Activated CD8-positive, alpha-beta memory T cell treated with anti-CD3 and anti-CD28 coated beads for 36 hours (primary cell): Measurements from ENCODE around the gene KCNQ1. TPM values are rescaled to one million over a fixed set of nuclear protein-coding genes. Genes with fewer than 3 reads are reported as not detected.

Experiments
- CTCF ChIA-PET: fragments of 350-600 bp; sonication (Branson Sonifier 250); formaldehyde crosslinking; loops from one replicate; lab custom pipeline; 2021; ENCODE audit warnings: antibody characterized with exemption; lab: Charles Lee
- POLR2A ChIA-PET: fragments of 350-600 bp; sonication (Branson Sonifier 250); formaldehyde crosslinking; loops from one replicate; lab custom pipeline; 2021; ENCODE audit warnings: antibody characterized with exemption; lab: Charles Lee
- total RNA-seq, 2 experiments: library from RNA; stranded (reverse); gene quantifications; one replicate each; pipeline ENCODE4 v1.2.3, GENCODE V29; 2021

KCNQ1 gene
- total RNA-seq, 2 experiments from 2014 or later: 3.1 to 3.9 TPM

DNA sequence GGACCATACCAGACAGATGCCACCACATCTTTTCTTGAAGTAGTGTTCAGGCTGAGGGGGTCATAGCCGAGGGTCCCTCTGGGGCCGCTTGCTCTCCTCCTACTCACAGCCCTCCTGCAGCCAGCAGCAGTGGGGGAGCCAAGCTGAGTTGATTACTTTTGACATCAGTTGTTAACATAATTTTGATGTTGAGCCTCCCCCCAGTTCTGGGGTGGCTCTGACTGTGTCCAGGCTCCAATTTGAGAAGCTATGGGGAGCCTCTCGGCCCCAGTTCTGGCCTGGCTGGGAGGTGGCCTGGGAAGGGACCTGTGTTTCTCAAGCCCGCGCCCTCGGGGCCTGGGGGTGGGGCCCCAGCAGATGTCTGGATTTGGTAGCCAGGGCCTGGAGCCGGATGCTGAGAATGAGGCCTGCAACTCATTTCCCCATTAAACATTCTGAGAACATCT, 207.0 kb downstream of the KCNQ1 start:
- CTCF ChIA-PET: no interaction called here
- POLR2A ChIA-PET: no interaction called here

DNA sequence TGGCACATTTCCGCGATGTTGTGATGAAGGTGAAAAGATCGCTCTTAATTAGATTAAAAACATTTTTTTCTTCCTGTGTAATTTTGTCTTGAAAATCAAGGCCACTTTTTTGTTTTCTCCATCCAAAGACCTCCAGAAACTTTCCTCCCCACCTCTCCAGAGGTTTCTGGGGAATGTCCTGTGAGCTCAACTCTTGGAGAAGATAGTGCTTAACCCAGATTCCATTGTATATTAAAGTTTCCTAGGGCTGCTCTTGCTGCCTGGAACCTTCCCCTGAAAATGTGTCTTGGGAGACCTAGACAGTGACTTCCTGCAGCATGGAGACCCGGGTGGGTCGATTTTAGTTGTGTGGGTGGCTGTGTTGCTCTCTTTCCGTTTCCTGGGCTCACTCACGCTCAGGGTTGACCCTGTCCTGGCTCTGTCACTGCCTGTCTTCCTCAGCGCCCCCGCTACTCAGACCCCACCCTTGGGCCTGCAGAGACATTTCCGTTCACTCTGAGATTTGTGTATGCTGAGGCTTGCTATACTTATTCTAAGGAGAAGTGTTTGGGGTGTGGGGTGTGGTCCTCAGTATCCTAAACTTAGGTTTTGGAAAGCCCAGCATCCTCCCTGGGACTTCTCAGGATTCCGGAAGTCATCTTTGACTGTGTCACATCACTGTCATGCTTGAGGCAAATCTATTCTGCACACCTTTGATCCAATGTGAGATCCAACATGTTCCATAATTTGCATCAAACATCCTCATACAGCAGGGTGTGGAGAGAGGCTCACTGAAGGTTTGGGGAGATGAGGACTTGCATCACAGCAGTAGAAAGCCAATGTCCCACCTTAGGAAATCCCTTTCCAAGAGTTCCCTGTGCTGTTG, 207.8 kb downstream of the KCNQ1 start:
- ChIA-PET CTCF (no interaction called here), POLR2A (no interaction called here)

DNA sequence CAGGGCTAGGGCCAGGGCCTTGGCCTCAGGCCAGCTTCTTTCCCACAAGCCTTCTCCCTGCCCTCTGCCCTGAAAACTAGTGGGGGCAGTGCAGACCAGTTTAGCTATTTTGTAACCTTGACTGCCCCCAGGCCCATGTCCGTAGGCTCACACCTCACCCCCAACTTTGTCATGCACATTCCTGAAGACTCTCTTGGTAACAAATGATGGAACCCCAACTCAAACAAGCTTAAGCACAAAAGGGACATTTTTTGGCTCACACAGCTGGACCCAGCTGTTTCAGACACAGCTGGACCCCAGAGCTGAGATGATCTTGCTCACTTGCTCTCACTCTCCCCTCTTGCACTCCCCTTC, 208.4 kb downstream of the KCNQ1 start:
- CTCF ChIA-PET: no interaction called here

DNA sequence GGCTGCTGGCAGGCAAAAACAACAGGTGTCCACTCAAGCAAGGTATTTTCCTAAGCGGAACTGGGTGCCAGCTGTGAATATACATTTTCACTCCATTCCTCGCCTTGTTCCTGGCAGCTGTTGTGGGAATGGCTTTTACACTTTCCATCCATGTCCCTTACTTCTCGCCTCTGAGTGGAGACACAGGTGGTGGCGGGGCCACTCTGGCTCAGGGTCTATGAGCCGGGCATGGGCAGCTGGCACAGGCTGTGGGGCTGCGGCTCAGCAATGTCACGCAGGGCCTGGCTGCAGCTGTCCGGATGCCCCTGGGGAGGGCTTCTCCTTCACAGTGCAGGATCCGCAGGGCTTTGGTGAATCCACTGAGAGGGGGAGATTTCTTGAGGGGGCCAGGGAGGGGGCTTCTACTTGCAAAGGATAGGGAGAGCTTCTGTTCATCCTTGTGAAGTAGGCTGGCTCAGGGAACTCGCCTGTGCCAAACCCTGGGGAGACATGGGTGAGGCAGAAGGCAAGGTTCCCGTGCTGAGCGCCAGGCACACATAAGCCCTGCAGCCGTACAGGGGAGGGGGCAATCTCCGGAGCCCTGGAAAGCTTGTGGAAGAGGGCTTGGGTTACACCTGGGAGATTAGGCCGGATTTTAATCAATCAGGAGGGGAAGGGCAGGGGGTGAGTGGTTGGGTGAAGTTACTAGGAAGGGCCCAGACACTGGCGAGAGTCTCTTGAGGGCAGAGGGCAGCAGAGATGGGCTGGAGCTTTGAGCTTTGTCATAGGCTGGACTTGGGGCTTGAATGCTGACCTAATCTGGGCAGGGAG, 209.3 kb downstream of the KCNQ1 start:
- ChIA-PET POLR2A (no interaction called here), CTCF (no interaction called here)

More for the DNA sequence above, 208.4 kb downstream of the KCNQ1 start:
- POLR2A ChIA-PET: no interaction called here

DNA sequence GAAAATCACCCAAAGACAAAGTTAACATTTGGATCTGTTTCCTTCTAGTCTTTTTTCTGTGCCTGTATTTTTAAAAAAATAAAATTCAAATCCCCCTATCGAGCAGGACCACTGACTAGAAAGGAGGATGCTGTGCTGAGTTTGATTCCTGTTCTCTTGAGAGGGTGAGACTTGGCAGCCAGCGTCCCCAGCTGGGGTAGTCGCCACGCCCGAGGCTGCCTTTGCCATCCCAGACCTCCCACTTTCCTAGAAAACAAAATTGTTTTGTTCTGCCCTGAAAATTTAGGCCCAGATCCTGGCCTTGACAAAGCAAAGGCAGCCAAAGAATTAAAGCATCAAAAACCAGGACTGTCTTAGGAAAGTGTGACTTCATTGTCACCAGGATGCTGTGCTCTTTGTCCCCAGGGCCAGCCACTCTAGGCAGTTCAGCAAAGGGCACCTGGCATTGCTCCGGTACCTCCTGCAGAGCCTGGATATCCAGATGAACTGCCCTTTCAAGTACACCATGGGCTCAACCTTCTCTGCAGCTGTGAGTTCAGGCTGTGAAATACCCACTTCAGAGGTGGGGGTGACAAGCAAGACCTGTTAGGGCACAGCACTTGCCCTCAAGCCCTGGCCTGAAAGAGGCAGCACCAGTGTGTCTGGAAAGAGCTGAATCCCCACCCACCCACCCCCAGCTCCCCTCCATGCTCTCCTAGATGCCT, 210.4 kb downstream of the KCNQ1 start:
- ChIA-PET POLR2A (no interaction called here), CTCF (interaction anchor here (0.5 kb wide), 1 partner anchor 30 kb away, joined by 5 read pairs; no protein-coding TSS in a partner anchor)

DNA sequence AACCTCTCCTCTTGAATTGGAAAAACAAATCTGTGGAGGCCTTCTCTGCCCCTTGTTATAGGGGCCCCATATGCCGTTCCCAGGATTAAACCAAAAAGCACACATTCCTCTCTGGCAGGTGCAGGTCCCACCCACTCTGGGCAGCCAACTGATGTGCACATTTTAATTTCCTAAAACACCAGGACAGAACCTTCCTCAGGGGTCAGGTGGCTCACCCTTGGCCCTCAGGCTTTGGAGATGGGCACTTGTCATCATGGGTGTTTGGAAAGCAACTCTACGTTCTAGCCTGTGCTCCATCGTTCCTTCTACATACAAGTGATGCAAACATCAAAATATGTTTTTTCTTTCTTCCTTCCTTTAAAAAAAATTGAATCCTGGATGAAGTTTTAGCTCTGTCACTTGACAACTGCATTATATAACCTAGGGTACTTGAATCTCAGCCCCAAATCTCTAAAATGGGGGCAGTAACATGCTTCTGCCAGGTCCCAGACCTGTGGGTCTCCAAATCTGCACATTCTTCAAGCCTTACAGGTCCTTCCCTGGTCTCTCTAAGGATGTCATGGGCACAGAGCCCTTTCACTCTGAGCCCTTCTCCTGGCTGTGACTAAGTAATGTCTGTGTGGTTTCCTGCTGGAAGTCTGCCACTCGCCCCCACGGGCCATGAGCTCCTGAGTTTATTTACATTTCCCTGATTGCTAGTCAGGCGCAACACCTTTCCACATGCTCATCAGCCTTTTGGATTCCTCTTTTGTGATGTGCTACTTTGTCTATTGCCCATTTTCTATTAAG, 211.2 kb downstream of the KCNQ1 start:
- ChIA-PET CTCF (interaction anchor here (0.5 kb wide), 1 partner anchor 31 kb away, joined by 5 read pairs; no protein-coding TSS in a partner anchor), POLR2A (no interaction called here)

DNA sequence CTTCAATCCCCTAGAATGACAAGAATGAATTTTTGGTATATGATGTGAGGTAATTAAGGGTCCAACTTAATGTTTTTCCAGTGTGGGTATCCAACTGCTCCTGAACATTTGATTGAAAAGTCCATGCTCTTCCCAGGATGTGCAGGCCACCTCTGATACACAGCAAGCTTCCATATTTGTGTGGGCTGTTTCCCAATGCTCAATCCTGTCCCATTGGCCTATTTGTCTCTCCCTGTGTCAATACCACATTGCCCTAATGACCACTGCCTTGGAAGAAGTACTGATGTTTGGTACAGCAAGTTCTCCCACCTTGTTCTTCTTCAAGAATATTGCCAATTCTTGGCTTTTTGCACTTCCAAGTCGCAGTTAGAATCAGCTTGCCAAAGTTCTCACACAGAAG, 212.1 kb downstream of the KCNQ1 start:
- CTCF ChIA-PET: no interaction called here
- POLR2A ChIA-PET: no interaction called here

DNA sequence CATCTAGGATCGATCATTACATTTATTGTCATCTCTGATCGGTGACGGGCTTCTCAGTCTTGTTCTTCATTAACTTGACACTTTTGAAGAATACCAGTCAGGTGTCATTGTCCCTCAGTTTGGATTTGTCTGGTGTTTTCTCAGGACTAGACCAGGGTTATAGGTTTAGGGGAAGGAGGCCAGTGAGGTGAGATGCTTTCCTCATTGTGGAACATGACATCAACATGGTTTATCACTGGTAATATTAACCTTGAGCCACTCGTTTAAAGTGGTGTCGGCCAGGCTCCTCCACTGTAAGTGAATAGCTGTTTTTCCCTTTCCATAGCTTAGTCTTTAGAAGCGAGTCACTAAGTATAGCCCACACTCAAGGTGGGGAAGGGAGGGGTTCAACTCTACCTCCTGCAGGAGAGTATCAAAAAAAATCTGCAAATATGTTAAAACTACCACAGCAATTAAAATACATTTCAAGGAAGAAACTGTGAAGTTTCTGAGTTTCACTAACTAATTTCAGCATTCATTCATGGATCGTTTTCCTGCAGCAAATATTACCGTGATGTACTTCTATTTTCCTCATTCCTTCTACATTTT, 213.0 kb downstream of the KCNQ1 start:
- CTCF ChIA-PET: no interaction called here
- POLR2A ChIA-PET: no interaction called here

DNA sequence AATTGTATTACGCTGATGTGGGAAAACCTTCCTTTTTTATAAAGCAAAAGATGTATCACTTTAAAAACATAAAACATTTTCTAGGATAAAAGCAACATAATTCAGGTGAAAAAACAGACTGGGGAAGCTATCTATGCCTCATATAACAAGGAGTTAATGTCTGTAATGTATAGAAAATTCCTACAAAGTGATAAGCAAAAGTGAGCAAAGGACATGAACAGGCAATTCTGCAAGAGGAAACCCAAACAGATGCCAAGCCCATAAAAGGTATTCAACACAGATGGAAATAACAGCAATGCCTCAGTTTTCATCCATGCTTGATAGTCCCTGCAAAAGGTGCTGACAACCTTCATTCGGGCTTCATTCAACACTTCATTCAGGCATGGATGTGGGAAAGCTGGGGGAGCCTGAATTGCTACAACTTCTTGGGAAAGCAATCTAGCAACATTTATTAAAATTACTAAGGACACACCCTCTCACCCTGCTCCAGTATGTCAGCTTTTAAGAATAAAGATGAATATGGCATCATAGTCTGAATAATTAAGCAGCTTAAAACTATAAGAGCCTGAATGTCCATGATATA, 215.6 kb downstream of the KCNQ1 start:
- CTCF ChIA-PET: no interaction called here
- POLR2A ChIA-PET: no interaction called here

DNA sequence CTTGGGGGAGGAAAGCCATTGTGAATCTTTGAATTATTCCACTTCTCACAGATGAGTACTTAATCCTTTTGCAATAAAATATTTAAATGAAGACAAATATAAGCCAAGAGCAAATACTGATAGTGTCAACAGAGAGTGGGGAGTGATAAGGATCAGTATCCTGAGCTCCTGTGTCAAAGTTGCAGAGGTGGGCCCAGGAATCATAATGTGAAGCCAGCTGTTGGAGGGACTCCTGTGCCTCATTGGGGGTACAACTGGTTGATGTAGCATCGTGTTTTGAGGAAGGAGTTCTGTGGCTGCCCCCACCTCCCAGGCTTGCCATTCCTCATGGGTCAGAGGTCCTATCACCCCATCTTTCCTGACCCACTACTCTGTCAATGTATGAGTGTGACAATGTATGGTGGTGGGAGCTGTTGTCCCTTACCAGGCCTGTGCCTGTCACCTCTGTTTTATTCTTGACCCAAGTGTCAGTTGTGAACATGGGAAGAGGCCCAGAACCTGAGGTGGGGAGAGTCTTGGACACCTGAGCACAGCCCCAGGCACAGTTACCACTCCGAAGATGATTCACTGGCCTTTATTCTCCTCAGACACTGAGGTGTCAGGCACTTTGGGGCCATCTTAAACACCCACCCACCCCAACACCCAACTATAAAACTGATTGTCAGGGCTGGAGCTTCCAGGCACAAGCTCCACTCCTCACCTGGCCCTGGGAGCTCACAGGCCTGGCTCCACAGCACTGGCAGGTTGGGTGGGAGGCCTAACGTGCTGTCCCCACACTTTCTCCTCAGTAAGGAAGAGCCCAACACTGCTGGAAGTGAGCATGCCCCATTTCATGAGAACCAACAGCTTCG, 216.6 kb downstream of the KCNQ1 start:
- ChIA-PET POLR2A (no interaction called here), CTCF (no interaction called here)

DNA sequence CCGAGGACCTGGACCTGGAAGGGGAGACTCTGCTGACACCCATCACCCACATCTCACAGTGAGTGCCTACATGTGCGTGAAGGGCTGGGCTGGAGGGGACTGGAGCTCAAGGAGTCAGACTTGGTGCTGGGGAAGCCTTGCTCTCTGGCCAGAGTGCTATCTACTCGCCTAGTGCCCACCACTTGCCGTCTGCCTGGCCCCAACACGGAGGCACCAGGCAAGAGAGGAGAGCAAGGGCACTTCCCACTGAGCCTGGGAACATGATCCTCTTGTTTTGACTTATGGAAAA, 217.2 kb downstream of the KCNQ1 start:
- ChIA-PET POLR2A (no interaction called here), CTCF (no interaction called here)

DNA sequence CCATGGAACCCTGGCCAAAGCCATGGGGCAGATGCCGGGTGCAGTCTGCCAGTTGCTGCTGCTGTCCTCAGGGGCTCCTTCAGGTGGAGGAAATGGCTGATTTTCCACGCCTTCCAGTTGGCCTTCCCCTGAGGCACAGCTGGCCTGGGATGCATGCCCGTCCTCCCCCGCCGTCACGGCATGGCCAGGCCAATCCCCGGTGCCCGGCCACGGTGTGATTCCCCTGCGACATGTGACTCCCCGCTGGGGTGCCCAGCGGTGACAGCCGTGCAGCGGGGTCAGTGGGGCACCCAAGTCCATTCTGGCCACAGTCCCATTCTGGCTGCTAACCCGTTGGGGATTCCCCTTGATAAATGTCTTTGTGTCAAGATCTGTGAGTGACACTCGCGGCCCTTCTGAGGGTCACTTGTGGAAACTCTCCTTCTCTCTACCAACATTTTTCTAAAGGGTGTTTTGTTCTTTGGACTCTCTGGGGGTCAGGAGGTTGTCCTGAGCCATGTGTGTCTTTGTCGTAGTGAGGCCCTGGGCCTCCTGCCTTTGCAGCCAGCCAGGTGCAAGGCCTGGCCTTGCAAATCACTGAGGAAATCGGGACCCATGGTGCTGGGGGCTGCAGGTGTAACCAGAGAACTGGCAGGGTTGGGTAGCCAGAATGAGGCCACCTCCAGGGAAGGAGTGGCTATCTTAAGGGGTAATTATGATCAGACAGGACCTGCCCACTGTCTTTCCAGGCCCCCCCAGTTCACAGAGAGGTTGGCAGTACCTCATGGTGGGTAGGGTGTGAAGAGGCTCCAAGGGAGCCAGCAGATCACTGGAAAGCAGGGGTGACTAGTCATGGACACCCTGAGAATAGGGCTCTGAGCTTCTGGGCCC, 217.9 kb downstream of the KCNQ1 start:
- ChIA-PET POLR2A (no interaction called here), CTCF (no interaction called here)

DNA sequence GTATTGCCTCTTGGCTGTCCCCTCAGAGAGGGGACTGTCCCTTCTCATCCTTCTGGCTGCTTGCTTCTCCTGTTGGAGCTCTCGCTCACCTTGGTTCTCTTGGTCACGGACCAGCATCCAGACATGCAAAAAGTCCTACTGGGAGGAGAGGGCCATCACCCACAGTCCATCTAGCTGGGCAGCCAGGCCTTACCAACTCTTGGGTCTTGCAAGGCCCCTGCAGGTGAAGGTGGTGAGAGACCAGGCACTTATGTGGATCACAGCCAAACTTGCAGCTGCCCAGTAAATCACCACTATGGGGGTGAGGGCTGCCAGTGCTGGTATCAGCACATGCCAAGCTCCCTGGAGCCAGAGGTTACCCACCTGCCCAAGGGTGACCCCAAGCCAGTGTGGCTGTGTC, 218.7 kb downstream of the KCNQ1 start:
- ChIA-PET CTCF (no interaction called here), POLR2A (no interaction called here)

DNA sequence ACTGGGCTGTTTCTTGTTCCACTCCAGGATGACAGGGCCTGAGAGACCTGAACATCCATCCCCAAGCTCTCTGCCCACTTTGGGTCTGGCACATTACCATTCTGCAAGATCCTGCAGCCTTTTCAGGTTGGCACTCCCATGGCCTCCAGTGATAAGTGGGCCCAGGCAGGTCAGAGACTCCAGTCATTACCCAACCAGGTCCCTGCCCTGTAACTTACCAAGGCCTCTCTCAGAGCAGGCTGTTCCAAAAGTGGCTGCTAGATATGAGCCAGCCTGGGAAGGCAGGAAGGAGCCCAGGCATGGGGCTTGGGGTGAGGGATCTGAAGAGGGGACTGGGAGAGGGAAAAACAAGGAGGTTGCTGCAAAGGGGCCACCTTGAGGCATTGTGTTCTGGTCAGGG, 219.1 kb downstream of the KCNQ1 start:
- CTCF ChIA-PET: no interaction called here
- POLR2A ChIA-PET: no interaction called here

DNA sequence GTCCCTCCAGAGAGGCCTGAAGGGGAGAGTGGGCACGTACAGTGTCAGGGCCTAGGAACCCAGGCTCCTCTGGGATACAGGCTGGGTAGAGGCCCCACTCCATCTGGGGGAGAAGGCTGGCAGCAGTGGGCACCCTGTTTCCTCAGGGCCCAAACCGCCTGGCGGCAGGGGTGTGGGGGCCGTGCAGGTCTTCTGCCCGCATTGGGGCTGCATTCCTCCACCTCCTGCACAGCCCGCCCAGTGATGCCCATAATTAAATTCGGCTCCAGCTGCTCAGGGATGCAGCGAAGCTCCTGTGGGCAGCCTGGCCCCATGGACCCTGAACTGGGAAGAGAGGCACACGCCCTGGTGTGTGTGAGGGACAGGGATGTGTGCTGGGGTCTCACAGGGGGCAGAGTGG, 219.6 kb downstream of the KCNQ1 start:
- ChIA-PET CTCF (no interaction called here), POLR2A (no interaction called here)

DNA sequence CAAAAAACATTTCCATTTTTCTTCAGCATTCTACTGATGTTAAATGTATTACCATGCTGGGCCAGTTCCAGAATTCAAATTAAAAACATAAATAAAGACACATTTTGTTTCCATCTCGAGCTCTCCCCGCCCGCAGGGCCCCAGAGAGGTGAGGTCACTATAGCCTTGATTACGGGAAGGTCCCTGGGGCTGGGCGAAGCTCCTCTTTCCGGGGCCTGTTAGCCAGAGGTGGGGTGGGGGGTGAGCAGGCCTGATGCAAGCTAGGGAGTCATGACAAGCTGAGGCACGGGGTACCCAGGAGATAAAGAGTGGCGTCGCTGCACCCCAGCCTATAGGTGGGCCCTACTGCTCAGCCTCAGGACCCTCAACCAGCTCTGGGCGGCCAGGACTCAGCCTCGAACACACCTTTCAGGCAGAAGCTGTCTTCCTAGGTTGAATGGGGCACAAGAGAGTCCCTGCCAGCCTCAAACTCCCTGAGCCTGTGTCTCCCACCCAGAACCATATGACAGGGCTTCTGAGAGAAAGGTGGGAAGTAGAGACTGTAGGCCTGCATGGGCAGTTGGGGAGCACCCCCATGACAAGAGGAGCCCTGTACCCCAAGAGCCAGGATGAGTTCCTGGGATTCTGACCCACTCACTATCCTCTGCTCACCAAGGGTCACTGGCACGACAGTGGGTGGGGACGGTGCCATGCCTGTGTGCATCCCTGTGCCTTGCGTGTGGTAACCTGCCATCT, 220.2 kb downstream of the KCNQ1 start:
- ChIA-PET CTCF (no interaction called here), POLR2A (no interaction called here)
